A549 (cell line): ENCODE results near the gene CNDP1.

Experiments used
- KDM5A ChIP-seq: fragments of 200-600 bp; sonication (generic); IDR thresholded peaks from 2 replicates; pipeline ENCODE4 v1.6.1; 2016; ENCODE audit warnings: antibody characterized with exemption, mild to moderate bottlenecking
- MAFK ChIP-seq: fragments of 450-650 bp; IDR thresholded peaks from 2 replicates; pipeline ENCODE4 v1.6.1; 2014; ENCODE audit not compliant: partially characterized antibody
- POLR2A ChIP-seq: IDR thresholded peaks from 2 replicates; pipeline ENCODE4 v1.6.1; 2012; ENCODE audit warnings: mild to moderate bottlenecking, low read length

- TF ChIP-seq KDM5A (no peak), POLR2A (no peak), MAFK (no peak)
These were observed 79.1 kb downstream of the CNDP1 start for GRCh38 chr18:74613381-74613780.
